Inferior parietal cortex (tissue), 1 donor: ENCODE results near the gene GDI2.

ENCODE experiments used
- DNase-seq: peaks from one replicate; pipeline ENCODE4 v3.0.0-alpha.2; 2016; ENCODE audit errors: extremely low spot score

Gene GDI2

DNA sequence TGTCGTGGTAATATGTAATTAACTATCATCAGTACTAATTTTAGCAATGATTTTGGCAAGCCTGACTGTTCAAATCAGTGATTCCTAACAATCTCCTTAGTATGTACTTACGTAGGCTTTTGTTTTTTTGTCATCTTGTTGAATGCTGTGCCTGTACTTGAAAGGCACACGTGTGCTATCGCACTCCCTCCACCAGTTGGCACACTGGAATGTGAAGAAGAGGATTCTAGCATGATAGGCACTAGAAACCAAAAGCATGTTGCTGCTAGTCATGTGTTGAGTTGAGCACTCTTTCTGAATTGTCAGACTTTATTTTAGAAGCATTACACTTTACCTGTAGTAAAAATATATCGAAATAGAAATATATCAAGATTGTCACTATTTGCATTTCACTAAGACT is 69.5 kb downstream of the GDI2 start:
- DNase-seq = no peak

GRCh38 chr10:5742116-5742515 is 71.1 kb downstream of the GDI2 start:
- no peak for DNase-seq

DNA sequence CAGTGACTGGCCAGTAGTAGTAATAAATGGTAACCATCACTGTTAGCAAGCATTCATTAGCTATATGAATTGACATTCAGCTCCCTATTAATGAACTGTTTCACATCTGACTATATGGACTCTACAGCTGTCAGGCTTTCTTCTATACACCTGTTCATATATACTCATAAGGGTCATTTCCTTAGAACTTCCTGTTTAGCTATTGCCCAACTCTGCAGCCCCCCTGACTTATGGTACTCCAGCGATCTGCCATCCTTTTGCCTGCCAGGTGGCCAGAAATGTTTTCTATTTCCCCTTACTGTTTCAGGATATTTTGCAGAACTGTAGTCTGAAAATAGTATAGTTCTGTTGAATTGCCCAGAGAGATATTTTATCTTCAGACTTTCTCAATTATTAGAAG is 72.0 kb downstream of the GDI2 start:
- no peak for DNase-seq

DNA sequence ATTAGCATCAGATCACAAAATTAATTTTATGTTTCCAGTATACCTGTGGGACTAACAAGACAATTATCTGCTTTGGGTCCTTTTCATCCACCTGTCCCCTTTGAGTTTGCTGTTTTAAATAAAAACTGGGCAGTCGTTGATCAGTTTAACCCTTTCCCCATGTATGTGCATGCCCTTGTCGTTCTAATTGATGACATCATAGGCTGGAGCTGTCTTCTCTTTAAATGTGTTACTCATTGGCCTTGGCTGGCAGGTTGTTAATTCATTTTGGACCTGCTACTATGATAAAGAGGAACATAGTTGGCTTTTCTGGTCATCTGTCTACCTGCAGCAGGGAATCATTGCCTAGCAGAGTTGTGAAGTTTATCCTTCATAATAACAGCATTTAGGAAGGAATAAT is 74.8 kb downstream of the GDI2 start:
- no peak for DNase-seq

DNA sequence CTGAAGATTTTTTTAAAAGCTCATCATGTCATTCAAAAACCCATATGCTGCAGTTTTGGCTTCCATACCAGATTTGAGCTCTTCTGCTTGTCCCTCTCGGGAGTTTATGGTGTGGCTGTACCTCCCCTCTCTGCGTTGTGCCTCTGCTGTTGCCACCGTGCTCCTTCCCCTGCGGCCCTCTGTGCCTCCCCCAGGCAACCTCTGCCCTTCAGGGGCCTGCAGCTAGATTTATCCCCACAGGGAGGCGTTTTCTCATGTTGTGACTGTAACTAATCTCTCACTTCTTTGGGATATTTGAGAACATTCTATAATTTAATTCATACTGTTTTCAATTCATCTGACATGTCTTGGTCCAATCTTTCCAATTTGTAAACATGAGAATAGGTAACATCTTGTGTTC is 75.9 kb downstream of the GDI2 start:
- DNase-seq = no peak

GRCh38 chr10:5736591-5736990 is 76.6 kb downstream of the GDI2 start:
- DNase-seq = no peak

DNA sequence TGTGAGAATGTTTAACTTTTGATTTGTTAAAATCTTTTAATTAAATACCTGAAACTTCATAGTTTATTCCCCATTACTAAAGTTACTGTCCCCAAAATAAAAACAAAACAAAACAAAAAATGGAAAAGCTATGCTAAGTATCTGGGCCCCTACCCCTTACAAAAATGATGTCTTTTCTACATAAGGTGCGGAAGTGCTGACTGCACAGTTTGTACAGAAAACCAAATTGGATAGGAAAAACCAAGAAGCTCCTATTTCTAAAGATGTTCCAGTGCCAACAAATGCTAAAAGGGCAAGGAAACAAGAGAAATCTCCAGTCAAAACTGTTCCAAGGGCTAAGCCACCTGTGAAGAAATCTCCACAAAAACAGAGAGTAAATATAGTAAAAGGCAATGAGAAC is 78.1 kb downstream of the GDI2 start:
- no peak for DNase-seq

DNA sequence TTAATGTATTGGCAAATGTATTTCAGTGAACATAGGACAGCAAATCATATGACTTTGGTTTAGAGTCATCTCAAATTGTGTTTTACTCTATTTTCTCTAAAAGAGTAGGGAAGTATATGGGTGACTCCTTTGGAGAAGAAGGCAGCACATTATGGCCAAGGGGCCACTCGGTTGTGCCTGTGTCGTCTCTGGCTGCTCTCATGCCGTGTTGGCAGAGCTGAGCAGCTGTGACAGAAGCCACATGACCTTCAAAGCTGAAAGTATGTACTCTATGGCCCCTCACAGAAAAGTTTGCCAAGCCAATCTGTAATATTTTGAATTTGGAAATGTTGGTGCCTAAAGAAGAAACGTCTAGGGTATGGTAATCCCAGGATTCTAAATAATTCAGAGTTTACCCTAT is 81.1 kb downstream of the GDI2 start:
- DNase-seq = no peak

GRCh38 chr10:5731559-5731958 is 81.7 kb downstream of the GDI2 start:
- no peak for DNase-seq

DNA sequence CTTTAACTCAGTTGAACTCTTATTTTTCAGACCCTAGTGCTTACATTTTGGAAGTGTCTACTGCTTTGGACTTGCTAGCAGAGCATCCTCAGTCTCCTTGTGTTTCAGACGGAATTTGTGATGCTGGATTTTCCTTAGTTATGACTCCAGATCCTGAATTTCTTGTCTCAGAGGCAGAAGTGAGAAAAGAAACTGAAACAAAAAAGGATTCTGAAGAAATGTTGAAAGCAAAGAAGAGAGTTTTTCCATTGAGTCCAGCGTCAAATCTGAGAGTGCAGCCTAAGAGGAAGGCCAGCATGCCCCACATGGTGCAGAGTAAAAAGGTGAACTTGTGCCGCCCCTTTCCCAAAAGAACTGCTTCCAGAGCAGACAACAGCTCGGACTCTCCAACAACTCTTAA is 82.5 kb downstream of the GDI2 start:
- DNase-seq = no peak

GRCh38 chr10:5723692-5724091 is 89.5 kb downstream of the GDI2 start:
- DNase-seq = no peak

DNA sequence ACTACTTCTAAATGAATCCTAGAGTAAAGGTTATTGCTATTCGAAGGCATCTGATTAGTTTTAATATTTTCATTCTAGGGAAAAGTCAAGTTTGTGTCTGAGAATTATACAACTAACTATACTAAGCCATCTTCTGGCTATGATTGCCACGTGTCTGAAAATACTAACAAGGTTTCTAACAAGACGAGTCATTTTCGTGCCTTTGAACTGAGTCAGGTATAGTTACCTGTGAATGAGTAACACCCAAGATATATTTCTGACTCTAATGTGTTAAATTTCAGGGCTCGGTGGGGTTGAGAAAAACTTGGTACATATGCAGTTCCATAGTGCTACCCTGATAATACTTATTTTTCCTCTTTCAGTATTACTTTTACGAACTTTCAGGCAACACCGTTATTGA is 93.1 kb downstream of the GDI2 start:
- DNase-seq = no peak

GRCh38 chr10:5719546-5719945 is 93.7 kb downstream of the GDI2 start:
- no peak for DNase-seq
